Choroid plexus epithelial cell (primary cell): ENCODE data around the gene NTM.

Experiments used
- DNase-seq: peaks from one replicate; pipeline ENCODE4 v3.0.0-alpha.2; 2010; ENCODE audit warnings: low read depth
- H3K4me3 ChIP-seq: 2 replicates; pipeline ENCODE4 v1.5.1; 2011; ENCODE audit warnings: low read depth, mild to moderate bottlenecking, control low read depth, low read length, moderate library complexity
- TF ChIP-seq, protein P1 (sequence below): conservative IDR thresholded peaks from 2 replicates; pipeline ENCODE4 v1.5.1; 2011; ENCODE audit warnings: low read depth, mild to moderate bottlenecking, control low read depth, inconsistent platforms, low read length, moderate library complexity

The NTM gene

DNA sequence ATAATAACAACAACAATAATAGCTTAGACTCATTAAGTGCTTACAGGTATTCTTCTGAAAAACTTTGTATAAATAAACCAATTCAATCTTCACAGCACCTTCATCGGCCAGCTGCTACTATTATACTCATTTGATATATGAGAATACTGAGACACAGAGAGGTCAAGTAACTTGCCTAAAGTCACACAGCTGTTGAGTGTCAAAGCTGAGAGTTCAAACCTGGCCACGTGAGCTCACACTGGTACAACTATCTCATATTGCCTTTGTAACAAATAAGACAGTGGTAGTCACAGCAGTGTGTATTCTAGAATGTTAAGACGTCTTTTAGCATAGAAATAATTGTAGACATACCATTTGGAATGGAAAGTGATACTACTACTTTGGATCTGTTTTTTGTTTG, 268.5 kb downstream of the NTM start:
- no peak overlapping the region for H3K4me3 ChIP-seq
- no peak for DNase-seq
- TF ChIP-seq, protein P1, sequence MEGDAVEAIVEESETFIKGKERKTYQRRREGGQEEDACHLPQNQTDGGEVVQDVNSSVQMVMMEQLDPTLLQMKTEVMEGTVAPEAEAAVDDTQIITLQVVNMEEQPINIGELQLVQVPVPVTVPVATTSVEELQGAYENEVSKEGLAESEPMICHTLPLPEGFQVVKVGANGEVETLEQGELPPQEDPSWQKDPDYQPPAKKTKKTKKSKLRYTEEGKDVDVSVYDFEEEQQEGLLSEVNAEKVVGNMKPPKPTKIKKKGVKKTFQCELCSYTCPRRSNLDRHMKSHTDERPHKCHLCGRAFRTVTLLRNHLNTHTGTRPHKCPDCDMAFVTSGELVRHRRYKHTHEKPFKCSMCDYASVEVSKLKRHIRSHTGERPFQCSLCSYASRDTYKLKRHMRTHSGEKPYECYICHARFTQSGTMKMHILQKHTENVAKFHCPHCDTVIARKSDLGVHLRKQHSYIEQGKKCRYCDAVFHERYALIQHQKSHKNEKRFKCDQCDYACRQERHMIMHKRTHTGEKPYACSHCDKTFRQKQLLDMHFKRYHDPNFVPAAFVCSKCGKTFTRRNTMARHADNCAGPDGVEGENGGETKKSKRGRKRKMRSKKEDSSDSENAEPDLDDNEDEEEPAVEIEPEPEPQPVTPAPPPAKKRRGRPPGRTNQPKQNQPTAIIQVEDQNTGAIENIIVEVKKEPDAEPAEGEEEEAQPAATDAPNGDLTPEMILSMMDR, result no peak

DNA sequence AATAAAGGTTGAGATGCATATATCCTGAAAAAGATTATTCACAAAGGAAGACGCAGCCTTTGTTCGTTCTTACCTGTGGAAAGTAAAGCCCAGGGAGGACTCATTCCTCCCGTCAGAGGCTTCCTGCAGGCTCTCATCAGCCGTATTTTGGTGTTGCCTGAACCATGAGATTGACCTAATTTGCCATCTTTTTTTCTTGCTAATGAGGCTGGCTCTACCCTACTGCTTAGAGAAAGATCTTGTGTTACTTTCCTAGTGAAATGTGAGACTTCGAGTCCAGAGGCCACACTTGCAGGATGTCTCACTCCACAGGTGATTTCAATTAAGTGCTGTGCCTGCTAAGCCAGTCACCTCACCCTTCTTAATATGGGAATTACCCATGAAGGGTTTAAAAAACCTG, 269.9 kb downstream of the NTM start:
- TF ChIP-seq, protein P1, result no peak
- DNase-seq, result no peak
- no peak overlapping the region for H3K4me3 ChIP-seq

DNA sequence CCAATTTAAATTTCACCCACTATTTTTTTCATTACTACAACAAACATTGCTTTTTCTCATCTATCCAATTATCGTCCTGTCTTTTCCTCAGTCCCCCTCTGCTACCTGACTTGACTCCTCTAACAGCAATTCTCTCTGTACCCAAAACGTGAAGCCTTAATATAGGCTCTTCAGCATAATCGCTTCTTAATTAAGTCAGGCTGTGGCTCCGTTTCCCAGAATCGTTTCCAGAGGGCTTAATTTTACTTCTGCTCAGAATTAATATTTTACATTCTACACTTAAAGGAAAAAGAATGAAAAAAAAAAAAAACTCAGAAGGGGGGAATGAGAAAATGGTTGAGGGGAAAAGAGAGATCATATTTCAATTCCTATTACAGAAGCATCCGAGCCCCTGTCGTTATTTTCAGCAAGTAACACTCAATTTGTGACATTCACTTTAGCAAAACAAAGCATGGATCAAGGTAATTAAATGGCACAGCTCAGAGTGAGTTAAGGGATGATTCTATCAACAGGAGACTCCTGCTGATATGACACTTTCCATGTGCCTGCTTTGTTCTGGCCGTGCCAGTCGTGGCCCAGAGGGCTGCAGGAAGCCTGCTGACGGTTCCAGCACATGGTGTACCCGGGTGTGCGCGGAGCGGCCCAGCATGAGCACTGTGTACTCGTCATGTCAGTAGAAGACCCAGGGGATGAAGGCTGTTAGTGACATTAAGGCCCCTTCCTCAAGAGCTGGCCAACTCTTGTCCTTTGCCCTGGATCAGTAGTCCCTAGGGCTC, 272.5 kb downstream of the NTM start:
- TF ChIP-seq, protein P1, result no peak
- no peak overlapping the region for H3K4me3 ChIP-seq
- DNase-seq, result no peak

DNA sequence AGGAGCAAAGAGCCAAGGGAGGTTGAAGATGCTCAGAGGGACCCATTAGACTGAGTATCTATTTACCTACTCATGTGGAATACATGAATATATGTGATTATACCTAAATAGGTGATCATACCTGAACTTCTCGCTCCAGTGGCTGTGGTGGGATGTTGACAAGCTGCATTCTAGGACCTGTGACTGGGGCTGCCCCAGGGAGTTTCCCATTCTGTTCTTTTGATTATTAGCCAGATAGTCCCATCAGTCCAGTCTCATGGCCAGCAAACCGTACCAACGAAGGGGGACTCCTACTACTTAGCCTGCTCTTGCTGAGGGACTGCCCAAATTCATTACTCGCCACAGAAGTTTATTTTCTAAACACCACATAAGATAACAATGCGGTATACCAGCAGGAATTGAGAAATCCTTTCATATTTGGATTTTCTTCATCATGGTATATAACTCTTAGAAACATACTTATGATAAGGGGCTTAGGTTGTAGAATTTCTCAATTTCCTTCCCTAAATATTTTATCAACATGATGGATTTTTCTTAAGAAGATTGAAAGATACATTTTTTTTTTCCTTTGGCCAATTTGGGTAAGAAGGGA, 273.9 kb downstream of the NTM start:
- no peak overlapping the region for H3K4me3 ChIP-seq
- TF ChIP-seq, protein P1, result no peak
- no peak for DNase-seq

DNA sequence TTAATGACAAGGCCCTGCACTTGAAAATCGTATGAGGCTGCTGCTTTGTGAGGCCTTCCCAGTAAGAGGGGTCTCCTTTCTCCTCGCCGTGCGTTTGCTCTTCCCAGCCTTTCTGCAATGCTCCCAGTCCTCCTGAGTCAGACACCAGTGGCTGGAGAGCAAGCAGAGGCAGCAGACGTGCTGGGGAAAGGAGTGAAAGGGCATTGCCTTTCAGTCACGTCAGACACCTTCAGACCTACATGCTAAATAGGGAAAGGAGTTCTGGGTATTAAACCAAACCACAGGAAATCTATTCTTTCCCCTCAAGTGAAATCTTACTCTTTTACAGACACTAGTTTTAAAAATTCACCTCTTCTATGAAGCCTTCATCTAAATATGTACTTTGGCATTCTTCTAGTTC, 274.8 kb downstream of the NTM start:
- TF ChIP-seq, protein P1, result no peak
- no peak overlapping the region for H3K4me3 ChIP-seq
- no peak for DNase-seq

DNA sequence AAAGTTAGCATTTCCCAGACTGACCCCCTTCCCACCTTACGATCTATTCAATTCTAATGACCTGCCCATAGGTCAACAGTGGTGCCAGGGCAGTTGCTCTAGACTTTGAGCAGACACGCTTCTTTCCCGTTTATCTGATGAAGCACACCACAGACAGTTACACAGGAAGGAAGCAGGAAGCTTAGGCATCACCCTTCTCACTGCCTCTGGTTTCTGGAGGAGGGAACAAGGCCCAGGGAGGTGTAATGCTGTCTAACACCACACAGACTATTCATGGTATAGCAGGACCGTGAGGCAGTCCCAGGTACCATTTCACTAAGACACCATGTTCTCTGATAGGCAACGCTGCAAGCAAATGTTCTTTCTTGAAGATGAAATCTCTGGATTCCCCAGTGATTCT, 279.4 kb downstream of the NTM start:
- TF ChIP-seq, protein P1, result no peak
- no peak for DNase-seq
- H3K4me3 ChIP-seq, result no peak overlapping the region

DNA sequence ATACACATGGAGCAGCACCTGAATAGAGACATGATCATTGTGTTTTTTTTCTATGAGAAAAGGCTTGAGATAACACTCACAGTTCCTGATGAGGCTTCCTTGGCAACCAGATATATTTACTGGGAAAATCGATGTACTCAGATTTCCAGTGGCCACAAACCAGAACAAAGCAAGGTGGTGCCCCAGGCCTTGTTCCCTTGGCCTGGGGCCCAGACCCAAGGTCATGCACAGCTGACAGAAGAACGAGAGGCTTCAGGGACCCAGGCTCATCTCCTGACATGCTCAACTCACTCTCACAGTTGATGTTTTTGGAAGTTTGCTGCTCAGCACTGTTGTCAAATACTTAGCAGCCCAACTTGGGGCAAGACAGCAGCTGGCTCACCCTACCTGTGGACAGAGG, 281.8 kb downstream of the NTM start:
- no peak overlapping the region for H3K4me3 ChIP-seq
- TF ChIP-seq, protein P1, result no peak
- DNase-seq, result no peak
